Measurements from ENCODE around the gene IGLL1. TPM values are rescaled to one million over a fixed set of nuclear protein-coding genes. Genes with fewer than 3 reads are reported as not detected.

IGLL1 gene
- total RNA-seq, 1 donor from 2014 or later, result not detected

- peaks cover 7% of the 10 kb centered on the region for H3K27me3 Mint-ChIP-seq (ENCODE audit: low read depth)
- peak; percentile 70 for DNase-seq (ENCODE audit: low spot score)
- H3K9me3 Mint-ChIP-seq (ENCODE audit: low read depth), result no peaks in the 10 kb centered on the region
- no peak overlapping the region for H3K27ac Mint-ChIP-seq (ENCODE audit: unreplicated experiment)
- no peaks in the 10 kb centered on the region for H3K4me1 Mint-ChIP-seq (ENCODE audit: low read depth)
- no peaks in the 10 kb centered on the region for H3K36me3 Mint-ChIP-seq (ENCODE audit: low read depth)
- no peak for TF ChIP-seq CTCF (IDR thresholded peaks at IDR 0.05)
- H3K4me3 Mint-ChIP-seq (ENCODE audit: unreplicated experiment), result no peak overlapping the region
These were observed 48.0 kb downstream of the IGLL1 start for GRCh38 chr22:23531966-23532705.

- Mint-ChIP-seq H3K27ac (ENCODE audit: unreplicated experiment) (no peak overlapping the region), H3K4me1 (ENCODE audit: low read depth) (no peaks in the 10 kb centered on the region), H3K36me3 (ENCODE audit: low read depth) (no peaks in the 10 kb centered on the region), H3K27me3 (ENCODE audit: low read depth) (peaks cover 7% of the 10 kb centered on the region), H3K4me3 (ENCODE audit: unreplicated experiment) (no peak overlapping the region), H3K9me3 (ENCODE audit: low read depth) (no peaks in the 10 kb centered on the region)
- DNase-seq (ENCODE audit: low spot score), result peak; percentile 83
- no peak for TF ChIP-seq CTCF (IDR thresholded peaks at IDR 0.05)
These were observed 48.7 kb downstream of the IGLL1 start for GRCh38 chr22:23531283-23531956.

- Mint-ChIP-seq H3K36me3 (ENCODE audit: low read depth) (no peaks in the 10 kb centered on the region), H3K4me1 (ENCODE audit: low read depth) (no peaks in the 10 kb centered on the region), H3K4me3 (ENCODE audit: unreplicated experiment) (no peak overlapping the region), H3K9me3 (ENCODE audit: low read depth) (no peaks in the 10 kb centered on the region), H3K27me3 (ENCODE audit: low read depth) (peaks cover 7% of the 10 kb centered on the region), H3K27ac (ENCODE audit: unreplicated experiment) (no peak overlapping the region)
- TF ChIP-seq CTCF (IDR thresholded peaks at IDR 0.05), result no peak
- no peak for DNase-seq (ENCODE audit: low spot score)
These were observed 49.3 kb downstream of the IGLL1 start for GRCh38 chr22:23530766-23531282.

- TF ChIP-seq CTCF (IDR thresholded peaks at IDR 0.05), result no peak
- Mint-ChIP-seq H3K36me3 (ENCODE audit: low read depth) (peaks cover 3% of the 10 kb centered on the region), H3K4me1 (ENCODE audit: low read depth) (no peaks in the 10 kb centered on the region), H3K27me3 (ENCODE audit: low read depth) (peaks cover 4% of the 10 kb centered on the region), H3K4me3 (ENCODE audit: unreplicated experiment) (no peak overlapping the region), H3K27ac (ENCODE audit: unreplicated experiment) (no peak overlapping the region), H3K9me3 (ENCODE audit: low read depth) (no peaks in the 10 kb centered on the region)
- DNase-seq (ENCODE audit: low spot score), result peak; percentile 42
These were observed 50.0 kb downstream of the IGLL1 start for GRCh38 chr22:23530106-23530505.

GRCh38 chr22:23529166-23530103 is 50.7 kb downstream of the IGLL1 start:
- Mint-ChIP-seq H3K36me3 (ENCODE audit: low read depth) (peaks cover 3% of the 10 kb centered on the region), H3K27ac (ENCODE audit: unreplicated experiment) (no peak overlapping the region), H3K4me1 (ENCODE audit: low read depth) (no peaks in the 10 kb centered on the region), H3K4me3 (ENCODE audit: unreplicated experiment) (no peak overlapping the region), H3K27me3 (ENCODE audit: low read depth) (peaks cover 4% of the 10 kb centered on the region), H3K9me3 (ENCODE audit: low read depth) (no peaks in the 10 kb centered on the region)
- DNase-seq (ENCODE audit: low spot score), result peak; percentile 53
- no peak for TF ChIP-seq CTCF (IDR thresholded peaks at IDR 0.05)

All from chondrocyte (in vitro differentiated cells).